Bronchial smooth muscle cell (primary cell): ENCODE measurements around the gene HPS4. TPM values are rescaled to one million over a fixed set of nuclear protein-coding genes. Genes with fewer than 3 reads are reported as not detected.

Experiments
- total RNA-seq: library from RNA; depleted of rRNA; stranded (reverse); fragments of >200 nt; gene quantifications from 2 replicates; pipeline ENCODE4 v1.2.1, GENCODE V29; 2014

HPS4 gene
- total RNA-seq: 22.9 and 29.4 TPM in 2 replicates

DNA sequence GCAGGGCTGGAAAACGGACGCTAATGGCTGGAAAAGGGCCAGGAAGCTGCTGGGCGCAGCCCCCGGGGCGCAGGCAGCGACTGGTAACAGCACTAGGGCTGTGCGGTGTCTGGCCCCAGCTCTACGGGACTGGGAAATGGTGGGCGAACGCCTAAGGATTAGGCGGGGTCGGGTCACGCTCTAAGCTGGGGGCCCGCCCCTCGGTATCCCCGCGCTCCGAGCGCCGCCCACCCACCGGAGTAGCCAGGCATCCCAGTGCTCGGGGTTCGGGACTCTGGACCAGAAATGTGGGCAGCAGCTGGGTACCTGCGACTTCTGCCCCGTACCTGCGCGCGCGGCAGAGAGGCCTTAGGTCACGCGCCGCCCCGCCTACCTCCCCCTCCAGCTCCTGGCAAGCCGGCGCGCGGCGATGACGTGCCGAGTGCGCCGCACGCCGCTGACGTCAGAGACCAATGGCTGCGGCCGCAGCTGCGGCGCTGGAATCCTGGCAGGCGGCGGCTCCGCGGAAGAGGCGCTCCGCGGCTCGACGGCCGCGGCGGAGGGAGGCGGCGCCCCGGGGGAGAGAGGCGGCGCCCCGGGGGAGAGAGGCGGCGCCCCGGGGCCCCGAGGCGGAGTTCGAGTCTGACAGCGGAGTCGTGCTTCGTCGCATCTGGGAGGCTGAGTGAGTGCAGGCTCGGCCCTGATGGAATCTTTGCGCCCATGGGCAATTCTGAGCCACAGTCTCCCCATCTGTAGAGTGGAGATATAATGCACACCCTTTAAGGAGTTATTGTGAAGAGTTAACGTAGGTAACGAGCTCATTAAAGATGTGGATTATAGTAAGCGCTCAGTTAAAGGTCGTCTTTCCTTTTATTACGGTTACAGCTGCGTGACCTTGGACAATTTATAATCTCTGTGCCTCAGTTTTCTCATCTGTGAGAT, at the start of gene HPS4, which contains the start of gene SRRD:
TSS of gene HPS4 (minus strand) at position 345 of the 921 bp plus-strand sequence. CDS start 2,021 bp downstream, outside the sequence.
TSS of gene SRRD (plus strand) at position 439 of the 921 bp plus-strand sequence. CDS start at position 453, 14 bp downstream.

GRCh38 chr22:26512149-26512793, 28.7 kb upstream of the HPS4 start, which contains the start of gene TFIP11:
Gene TFIP11 (minus strand): TSS chr22:26512473. CDS start chr22:26510272, 2,201 bp downstream.

GRCh38 chr22:26428515-26429457, 54.8 kb downstream of the HPS4 start, which contains the start of gene ASPHD2:
Gene ASPHD2 (plus strand): TSS chr22:26429260. CDS start chr22:26433616, 4,356 bp downstream.

Other genes starting within 250 kb of the HPS4 start
- 0.79 and 1.2 TPM in 2 replicates for gene ASPHD2, start 54.5 kb downstream of the HPS4 start, total RNA-seq
- 5.4 and 14.2 TPM in 2 replicates for gene SRRD, start 94 bp upstream of the HPS4 start, total RNA-seq
- gene TFIP11, start 28.7 kb upstream of the HPS4 start, total RNA-seq: 30.9 and 51.4 TPM in 2 replicates
- gene TPST2, start 106.3 kb upstream of the HPS4 start, total RNA-seq: 7.4 and 16.2 TPM in 2 replicates
- not detected in 2 replicates for gene CRYBB1, start 134.2 kb upstream of the HPS4 start, total RNA-seq
- not detected in 2 replicates for gene CRYBA4, start 138.2 kb upstream of the HPS4 start, total RNA-seq
- 1.4 and 3.5 TPM in 2 replicates for gene MIAT, start 173.8 kb upstream of the HPS4 start, total RNA-seq